IPS DF 4.7 (cell line): ENCODE results near the gene DUSP2.

Source experiments
- DNase-seq: peaks from one replicate; pipeline ENCODE4 v3.0.0-alpha.2; 2013; ENCODE audit warnings: low spot score; ENCODE audit errors: extremely low read depth

Gene DUSP2

DNA sequence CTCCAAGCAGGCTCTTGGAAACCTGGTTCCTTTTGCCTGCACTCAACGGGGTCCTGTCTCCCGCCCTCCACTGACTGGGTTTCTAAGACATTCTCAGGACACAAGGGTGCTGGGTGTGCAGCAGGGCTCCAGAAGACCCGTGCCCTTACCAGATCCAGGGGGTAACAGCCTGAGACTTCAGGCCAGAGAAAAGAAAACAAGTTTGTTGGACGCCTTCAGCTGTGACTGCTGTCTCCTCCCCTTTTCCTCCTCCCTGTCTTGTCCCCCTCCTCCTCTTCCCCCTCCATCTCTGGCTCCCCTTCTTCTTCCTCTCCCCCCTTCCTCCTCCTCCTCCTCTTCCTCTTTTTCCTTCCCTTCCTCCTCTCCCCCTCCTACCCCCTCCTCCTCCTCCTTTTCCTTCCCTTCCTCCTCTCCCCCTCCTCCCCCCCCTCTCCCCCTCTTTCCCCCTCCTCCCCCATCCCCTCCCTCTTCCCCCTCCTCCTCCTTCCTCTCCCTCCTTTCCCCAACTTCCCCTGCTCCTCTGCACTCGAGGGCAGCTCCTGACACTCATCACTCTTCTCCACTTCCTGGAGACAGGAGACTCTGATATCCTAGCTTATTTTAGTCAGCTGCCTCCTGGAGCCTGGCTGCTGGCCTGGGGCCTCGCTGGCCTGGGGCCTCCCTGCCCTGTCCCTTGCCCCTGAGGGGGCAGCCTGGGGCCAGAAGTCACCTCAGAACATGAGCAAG is 41.3 kb downstream of the DUSP2 start:
- DNase-seq = no peak

GRCh38 chr2:96103187-96103601 is 42.0 kb downstream of the DUSP2 start:
- DNase-seq = no peak

- no peak for DNase-seq
Observed at GRCh38 chr2:96102596-96103186, 42.5 kb downstream of the DUSP2 start.

- no peak for DNase-seq
Observed at GRCh38 chr2:96100893-96101304, 44.3 kb downstream of the DUSP2 start.

DNA sequence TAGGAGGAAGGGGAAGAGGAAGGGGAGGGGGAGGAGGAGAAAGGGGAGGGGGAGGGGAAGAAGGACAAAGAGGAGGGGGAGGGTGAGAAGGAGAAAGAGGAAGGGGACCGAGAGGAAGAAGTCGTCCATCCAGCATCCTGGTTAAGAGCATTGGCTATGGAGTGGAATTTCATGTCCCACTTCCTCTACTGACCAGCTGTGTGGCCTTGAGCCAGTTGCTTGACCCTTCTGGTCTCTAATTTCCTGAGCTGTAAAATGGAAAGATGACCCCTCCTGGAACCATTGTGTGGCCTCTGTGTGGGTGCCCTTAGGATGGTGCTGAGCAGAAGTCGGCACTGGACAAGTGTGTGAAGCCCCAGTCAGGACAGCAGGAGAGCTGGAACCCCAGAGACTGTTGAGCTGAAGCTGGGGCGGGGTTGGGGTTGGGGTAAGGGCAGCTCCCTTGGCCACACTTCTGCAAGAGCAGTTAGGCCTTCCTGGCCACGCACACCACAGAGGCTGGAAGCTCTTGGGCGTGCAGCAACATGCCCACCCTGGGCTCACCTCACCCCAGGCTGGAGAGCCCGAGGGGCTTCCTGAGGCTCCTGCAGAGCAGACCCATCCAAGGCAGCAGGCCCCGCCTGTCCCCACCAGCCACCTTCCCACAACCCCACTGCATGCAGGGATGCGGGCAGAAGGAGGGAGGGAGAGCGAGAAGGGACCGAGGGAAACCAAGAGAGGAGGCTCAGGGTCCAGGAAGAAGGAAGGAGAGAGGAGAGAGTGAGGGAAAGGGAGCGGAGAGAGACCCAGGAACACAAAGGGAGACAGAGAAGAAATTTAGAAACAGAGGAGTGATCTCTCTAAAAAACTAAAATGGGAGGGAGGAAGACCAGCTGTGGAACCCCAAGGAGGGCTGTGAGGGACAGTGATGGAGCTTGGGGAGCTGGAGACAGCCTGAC is 45.1 kb downstream of the DUSP2 start:
- no peak for DNase-seq

GRCh38 chr2:96098900-96099590 is 46.2 kb downstream of the DUSP2 start:
- DNase-seq = no peak

DNA sequence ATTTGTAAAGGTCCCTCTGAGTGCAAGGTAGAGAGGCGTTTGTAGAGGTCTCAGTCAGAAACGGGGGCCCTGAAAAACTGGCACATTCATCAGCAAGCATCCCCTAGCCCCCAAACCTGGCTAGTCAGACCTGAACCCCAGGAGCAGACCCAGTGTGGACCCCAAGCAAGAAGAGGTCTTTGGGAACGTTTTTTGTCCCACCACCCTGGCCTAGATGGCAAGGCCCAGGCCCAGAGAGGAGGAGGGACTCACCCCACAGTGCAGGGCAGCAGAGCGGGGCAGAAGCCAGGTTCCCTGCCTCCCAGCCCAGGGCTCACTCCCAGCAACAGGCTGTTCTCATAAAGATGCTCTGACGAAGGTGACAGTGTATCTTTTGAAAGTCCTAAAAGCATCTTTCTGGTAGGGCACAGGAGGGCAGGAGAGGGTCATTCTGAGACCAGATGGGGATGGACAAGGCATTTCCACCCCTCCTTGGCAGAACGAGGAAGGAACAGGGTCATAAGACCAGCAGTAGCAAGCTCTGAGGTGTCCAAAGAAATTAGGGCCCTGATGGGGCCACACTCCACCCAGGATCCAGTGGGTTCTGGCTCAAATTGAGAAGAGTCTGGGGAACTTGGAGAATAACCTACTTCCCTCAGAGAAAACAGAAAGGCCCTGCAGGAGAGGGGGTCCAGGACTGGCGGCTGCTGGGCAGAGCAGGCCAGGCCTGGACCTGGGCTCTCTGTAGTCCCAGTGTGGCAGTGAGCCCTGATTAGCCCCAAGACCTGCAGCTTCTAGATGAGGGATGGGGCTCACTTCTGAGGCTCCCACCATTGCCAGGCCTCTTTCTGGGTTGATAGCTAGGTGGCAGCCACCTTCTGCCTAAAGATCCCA is 47.1 kb downstream of the DUSP2 start:
- no peak for DNase-seq

DNA sequence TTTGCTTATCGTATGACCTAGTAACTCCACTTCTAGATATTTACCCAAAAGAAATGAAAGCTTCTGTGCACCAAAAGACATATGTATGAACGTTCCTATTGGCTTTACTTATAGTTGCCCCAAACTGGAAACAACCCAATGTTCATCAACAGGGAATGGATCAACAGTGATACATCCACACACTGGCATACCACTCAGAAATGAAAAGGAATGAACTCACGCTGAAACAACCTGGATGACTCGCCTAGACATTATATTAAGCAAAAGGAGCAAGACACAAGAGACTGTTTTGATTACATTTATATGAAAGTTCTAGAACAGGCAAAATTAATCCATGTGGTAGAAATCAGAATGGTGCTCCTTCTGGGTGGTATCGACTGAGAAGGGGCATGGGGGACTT is 47.8 kb downstream of the DUSP2 start:
- DNase-seq = no peak

DNA sequence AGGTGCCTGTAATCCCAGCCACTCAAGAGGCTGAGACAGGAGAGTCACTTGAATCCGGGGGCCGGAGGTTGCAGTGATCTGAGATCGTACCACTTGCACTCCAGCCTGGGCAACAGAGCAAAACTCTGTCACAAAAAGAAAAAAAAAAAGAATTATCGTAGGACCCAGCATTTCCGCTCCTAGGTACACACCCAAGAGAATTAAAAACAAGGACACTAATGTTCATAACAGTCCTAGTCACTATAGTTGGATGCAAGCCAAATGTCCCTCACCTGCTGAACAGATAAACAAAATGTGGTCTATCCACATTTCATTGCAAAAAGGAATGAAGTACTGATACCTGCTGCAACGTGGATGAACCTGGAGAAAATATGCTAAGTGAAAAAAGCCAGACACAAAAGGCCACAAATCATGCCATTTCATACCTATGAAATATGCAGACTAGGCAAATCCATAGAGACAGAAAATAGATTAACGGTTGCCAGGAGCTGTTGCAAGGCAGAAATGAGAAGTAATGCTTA is 50.1 kb downstream of the DUSP2 start:
- no peak for DNase-seq

DNA sequence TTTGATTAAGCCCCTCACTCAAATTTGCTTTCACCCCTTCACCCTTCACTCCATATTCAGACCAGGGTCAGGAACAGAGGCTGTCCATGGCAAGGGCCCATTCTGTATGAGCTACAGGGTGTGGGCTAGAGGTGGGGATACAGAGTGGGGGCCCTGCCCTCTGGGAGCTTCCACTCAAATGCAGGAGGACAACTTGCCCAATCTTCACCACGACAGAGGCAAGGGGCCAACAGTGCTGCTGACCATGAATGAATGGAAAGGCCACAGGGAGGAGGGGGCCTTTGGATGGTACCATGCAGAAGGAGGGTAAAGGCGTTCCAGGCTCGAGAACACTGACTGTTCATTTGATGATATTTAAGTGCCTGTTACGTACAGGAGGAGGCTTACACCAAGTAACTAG is 51.7 kb downstream of the DUSP2 start:
- DNase-seq = no peak
